HG03378 (cell line): ENCODE data around the gene RAB17.

Experiments used
- ATAC-seq: cut with Tn5 transposase; IDR thresholded peaks from one replicate; pipeline ENCODE4 v1.9.1; 2021; ENCODE audit warnings: mild to moderate bottlenecking, moderate library complexity; ENCODE audit not compliant: unreplicated experiment

Gene RAB17, protein sequence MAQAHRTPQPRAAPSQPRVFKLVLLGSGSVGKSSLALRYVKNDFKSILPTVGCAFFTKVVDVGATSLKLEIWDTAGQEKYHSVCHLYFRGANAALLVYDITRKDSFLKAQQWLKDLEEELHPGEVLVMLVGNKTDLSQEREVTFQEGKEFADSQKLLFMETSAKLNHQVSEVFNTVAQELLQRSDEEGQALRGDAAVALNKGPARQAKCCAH

DNA sequence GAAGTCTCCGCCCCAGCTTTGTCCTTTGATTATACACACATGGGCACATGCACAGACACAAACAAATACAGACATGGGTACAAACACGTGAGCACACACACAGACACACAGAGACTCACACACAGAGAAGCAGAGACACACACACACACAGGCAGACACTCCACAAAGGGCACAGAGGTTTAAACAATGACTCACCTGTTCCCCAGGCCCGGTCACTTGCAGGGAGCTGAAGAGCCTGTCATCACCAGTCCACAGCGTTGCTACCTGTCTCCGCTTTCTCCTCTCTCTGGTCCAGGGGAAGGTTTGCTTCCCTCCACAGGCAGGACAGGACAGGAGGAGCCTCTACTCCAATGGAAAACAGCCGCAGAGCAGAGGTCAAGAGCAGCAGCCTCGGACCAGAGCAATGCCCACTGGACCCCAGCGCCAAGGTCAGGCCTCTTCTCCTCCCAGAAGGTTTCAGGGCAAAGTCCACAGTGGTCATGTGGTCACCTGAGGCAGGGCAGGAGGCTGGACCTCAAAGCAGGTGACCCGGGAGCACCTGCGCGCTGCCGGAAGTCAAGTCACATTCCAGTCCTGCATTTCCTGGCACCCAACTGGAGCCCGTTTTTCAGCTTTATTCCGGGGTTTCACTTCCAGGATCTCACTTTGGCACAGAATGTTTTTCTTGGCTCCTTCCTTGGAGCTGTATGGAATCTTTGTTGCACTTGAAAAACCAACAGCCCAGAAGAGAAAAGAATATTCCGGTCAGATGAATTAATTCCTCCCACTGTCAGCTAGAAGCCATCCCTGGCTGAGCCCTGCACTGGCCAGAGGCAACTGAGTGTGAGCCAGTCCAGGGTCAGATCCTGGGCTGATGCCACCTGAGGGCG, at the start of gene RAB17:
RAB17 (minus strand) TSS at position 463 of the 869 bp plus-strand sequence. CDS start 4,580 bp downstream, outside the sequence.
- ATAC-seq, result no peak

DNA sequence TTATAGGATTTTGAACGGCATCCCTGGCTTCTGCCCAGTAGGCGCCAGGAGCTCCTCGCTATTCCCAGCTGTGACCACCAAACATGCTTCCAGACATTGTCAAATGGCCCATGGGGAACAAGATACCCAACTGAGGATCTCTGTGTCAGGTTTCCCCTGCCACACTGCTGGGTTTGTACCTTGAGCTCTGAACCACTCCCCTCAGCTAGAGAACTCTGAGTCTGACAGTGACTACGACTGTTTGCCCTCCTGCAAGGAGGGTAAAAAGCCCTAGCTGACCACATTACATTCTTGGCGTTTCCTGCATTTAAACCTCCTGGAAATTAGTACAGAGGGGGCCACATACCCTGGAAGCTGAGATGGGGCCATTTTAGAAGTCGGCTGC, 49.3 kb upstream of the RAB17 start:
- no peak for ATAC-seq

DNA sequence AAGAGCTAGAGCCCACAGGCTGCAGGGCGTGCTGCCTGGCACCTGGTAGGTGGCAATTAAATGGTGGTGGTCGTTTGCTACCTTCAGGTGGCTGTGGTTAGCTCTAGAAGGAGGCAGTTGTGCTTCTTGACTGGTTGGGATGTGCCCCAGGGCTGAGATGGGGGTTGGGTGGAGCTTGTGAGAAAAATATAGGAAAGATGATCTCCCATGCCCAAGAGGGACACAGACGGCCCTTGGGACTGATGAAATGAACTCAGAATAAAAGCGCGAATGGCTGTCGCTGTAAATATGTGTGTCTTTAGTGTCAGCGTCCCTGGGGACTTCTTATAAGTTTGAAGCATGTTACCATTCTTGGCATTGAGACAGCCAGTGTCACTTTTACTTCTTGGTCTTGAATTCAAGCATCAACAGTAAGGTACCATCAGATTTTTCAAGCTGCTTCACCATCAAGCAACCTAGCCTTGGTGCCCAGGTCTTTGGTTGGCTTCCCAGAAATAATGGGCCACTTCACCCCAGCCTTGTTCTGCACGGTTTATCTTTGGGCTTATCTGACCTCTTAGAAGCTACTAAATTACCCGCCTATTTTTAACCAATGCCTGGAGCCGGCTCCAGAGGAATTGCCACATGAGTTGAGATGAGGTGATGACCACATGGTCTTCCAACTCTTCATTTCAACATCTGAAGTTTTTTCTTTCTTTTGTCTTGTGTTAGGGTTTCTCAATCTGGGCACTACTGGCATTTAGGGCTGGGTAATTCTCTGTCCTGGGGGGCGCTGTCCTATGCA, 48.7 kb upstream of the RAB17 start:
- no peak for ATAC-seq

DNA sequence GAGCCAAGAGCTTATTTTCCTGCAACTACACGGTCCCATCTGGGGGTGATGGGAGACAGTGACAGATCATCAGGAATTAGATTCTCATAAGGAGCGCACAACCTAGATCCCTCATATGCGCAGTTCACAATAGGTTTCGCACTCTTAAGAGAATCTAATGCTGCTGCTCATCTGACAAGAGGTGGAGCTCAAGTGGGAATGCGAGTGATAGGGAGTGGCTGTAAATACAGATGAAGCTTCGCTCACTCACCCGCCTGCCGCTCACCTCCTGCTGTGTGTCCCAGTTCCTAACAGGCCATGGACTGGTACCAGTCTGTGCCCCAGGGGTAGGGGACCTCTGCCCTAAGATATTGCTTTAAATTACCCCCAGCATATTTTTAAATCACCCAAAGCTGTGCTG, 47.6 kb upstream of the RAB17 start:
- no peak for ATAC-seq

DNA sequence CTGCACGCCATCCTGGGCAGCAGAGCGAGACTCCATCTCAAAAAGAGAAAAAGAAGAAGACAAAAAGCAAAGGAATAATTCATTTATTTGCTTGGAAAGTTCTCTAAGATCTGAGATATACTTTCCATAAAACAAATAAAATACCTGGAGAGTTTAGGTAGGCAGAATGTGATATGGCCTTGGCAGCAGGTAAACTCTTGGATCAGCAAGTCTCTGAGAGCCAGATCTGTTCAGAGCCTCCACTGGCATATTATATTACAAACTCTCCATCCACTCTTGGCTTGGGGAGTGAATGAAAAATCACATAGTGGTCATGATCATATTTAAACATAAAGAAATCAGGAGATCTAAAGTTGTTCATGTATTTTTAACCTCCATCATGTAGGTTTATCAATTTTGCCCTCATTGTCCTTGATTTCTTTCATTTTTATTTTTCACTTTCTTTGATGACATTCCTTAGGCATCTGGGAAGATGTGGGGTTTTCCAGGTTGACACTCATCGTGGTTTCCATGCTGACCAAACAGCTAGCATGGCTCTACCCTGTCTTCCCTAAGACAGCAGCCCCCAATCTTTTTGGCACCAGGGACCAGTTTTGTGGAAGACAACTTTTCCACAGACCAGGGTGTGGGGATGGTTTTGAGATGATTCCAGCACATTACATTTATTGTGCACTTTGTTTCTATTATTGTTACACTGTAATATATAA, 47.0 kb upstream of the RAB17 start:
- ATAC-seq, result no peak

DNA sequence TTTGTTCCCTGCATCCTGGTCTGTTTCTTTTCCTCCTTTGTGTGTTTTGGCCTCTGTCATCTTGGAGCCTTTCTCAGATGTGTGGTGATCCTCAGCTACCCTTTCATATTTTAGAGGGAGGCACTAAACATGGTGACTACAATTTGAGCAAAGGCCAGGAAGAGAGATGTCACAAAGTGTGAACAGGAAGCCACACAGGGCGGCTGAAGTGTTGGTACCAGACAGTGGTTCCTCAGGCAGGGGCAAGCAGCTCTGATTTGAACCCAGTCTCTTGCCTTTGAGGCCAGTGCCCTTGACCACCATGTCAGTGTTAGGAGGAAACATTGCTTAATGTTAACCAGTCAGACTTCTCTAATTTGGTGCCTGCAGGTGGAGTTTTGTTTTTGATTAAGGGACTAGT, 46.0 kb upstream of the RAB17 start:
- ATAC-seq, result no peak

DNA sequence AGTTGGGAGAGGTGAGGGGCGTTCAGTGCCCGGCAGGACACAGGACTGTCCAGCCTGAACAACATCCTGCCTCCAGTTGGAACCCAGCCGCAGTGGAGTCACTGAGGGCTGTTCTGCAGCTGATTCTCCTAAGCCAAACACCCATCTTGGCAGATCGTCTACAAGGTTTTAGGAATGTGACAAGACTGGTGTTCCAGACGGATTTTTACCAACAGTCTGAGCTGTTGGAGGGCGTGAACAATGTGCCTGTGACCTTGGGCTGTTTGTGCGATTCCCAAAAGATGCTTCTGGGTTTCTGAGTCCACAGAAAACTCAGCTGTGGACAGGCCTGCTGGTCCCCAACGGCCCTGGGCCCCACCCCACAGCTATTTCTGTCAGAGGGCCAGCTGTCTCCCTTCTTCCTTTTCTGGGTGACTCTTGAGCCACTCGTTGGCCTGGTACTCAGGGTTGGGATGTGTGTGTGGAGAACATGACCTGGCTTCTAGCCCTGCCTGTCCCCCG, 42.6 kb upstream of the RAB17 start:
- no peak for ATAC-seq

DNA sequence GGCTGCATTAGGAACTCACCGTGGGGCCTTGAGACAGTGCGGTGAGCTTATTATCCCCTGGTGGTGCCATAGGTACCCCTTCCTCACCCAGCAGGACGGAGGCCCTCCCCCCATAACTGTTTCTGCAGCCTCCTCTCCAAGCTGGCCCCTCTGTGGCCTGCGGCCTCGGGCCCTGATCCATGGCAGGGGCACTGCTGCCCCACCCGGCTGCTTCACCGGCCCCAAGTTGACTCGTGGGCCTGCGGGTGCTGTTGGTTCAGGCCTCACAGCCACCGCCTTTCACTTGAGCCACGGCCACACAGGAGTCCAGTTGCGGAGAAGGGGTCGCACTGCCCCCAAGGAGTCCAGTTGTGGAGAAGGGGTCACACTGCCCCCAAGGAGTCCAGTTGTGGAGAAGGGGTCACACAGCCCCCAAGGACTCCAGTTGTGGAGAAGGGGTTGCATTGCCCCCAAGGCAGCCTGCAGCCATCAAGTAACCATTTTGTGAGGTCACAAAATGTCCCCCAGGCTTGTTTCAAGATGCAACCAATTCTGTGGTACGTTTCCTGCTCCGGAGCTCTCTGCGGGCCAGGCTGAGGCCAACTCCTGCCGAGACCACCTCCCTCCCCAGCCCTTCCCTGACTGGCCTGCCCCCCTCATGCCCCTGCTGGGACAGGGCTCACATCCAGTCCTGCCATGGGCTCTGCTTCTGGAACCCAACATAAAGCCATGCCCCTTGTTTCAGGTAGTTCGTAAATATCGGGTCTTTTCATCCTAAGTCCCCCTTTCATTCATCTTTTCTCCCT, 41.5 kb upstream of the RAB17 start:
- no peak for ATAC-seq

DNA sequence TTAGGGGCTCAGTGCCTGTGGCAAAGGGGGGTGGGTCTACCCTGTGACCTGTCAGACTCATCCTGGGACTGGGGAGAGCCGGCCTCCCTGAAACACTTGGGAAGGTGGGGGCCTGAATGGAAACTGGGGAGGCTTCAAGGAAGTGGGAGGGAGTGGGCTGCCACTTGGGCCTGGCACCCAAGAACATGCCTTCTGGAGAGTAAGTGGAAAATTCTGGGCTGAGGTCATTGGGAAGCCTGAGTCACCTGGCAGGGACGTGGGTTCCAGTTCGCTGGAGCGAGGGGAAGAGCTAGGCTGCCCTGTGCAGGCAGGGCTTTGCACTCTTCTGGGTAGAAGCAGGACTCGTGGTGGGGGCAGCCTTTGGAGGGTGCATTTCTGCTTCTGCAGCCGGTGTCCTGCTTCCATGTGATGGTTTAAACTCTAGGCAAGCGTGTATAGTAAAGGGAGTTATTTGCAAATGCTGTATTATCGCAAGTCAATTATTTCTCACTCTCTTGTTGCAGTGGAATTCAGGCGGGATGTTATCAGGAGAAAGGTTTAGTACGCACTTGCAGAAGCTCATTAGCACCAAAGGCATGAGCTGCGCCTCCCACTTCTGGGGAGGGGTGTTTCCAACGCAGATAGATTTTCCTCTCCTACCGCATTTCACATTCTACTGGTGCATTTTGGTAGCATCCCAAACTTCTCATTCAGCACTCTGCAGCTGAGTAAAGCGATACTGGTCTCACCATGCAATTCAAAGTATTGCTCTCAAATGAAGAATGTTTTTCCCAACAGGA, 40.7 kb upstream of the RAB17 start:
- no peak for ATAC-seq

DNA sequence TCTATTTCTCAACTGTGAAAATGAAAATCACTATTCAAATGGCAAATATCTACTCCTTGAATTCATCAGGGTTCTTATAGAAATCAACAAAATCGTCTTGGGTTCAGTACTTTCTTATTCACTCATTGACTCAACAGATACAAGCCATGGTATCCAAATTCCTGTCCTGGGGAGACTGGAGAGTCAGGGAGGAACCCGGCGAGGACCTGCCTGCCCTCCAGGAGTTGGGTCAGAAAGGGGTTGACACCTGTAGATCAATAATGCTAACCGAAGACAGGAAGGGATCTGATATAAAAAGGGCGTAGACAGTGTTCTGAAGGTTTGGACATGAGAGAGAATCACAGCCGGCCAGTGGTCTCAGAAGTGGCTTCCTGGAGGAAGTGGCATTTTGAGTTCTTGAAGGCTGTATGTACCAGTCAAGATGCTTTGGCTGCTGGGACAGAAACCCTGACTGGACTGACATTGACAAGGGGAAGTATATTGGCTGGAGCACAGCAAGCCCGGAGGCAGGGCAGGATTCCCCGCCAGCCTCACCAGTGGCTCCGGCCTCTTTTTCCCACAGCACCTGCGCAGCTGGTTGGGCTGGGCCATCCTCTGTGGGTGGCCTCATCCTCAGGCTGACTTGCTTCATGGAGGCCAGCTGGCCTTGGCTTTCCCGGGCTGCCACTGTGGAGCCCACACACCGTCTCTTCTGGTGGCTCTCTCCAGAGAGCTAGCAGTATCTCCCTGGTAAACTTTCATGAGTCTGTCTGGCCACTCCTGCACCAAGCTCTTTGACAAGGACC, 39.9 kb upstream of the RAB17 start:
- no peak for ATAC-seq

DNA sequence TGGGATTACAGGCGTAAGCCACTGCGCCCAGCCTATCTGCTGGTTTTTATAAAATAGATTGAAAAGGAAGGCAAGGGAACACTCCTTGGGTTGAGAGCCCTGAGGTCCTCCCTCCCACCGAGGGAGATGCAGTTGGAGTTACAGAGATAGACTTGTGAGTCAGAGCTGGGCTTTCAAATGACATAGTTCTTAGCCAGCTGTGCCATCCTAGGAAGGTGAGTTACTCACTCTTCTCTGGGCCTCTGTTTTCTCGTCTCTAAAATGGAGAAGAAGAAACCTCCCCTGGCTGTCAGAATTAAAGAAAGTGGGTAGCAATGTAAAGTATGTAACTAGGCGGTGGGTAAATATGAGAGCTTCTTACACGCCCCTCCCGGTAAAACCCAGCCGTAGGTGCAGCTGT, 39.2 kb upstream of the RAB17 start:
- no peak for ATAC-seq

DNA sequence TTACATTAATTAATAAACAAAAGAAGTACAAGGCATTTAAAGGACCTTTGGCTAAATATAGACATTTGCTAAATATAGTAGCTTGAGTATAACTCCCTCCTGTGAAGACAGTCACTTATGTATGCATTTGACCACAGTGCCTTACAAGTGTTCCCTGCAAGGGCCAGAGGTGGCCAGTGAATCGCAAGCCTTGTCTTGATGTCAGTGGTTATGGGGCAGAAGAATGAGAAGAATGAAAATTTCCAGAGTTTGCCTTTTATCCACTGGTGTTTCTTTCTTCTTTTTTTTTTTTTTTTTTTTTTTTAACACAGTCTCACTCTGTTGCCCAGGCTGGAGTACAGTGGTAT, 38.6 kb upstream of the RAB17 start:
- ATAC-seq, result no peak

DNA sequence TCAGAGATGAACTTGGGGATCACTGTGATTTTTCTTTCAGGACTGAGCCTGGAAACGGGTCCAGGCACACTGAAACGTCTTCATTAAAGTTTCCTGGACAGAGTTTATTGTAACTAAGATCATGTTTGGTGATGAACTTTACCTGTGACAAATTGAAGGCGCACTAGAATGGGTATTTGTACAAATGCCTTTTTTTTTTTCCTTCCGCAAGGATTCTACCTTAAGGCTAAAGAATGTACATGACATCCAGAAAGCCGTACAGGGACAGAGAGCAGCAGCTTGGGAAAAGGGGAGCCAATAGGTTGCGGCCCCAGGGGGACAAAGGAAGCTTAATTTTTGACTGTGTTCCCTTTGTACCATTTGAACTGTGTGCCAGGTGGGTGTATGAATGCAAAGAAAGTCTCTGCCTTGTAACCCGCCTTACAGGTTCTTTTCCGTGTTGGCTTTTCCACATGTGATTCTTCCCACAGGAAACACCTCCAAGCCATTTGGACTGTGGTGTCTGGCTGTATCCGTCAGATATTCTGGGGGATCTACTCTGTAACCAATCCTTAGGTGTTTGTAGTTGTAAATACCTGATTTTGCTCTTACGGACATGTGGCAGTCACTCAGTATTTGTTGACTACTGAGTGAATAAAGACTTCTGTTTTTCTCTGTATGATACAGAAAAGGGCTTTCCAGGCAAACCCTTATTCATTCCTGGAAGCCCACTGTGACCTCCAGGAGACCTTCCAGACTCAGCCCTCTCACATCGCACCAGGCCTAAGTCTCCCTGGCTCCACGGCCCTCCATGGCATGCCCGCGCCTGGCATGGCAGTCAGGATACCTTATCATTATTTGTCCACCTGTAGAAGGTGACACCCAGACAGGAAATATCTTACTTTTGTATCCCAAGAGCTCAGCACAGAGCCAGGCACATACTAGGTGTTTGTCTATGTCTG, 38.0 kb upstream of the RAB17 start:
- ATAC-seq, result no peak

DNA sequence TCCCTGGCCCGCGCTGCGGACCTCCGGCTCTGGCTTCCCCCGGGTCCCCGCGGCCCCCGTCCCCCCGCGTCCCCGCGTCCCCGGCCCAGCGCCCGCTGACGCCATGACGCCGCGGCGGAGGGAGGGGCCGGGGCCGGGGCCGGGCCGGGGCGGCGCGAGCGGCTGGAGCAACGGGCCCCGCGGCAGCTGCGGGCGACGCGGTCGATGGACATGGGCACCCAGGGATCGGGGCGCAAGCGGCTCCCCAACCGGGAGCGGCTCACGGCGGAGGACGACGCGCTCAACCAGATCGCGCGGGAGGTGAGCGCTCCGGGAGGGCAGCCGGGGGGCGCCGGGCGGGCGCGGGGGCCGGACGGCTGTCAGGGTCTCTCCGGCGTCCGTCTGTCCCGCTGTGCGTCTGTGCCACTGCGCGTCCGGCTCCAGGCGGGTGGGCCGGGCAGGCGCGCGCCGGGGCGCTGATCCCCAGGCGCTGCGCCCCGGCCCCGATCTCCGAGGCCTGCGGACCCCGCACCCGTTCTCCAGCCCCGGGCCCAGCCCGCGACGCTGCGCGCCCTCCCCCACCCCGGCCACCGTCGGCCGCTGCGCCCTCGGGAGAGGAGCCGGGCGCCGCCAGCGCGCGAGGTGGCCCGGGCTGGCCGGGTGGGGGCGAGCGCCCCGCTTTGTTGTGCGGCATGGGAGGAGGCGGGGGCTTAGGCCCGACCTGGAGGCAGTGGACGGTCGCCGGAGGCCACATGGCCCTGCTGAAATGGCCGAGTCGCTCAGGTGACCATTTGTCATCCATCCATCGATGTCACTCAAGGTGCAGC, 37.1 kb upstream of the RAB17 start, which contains the start of gene LRRFIP1:
LRRFIP1 (plus strand) TSS at position 147 of the 806 bp plus-strand sequence; CDS start at position 205, 58 bp downstream.
- no peak for ATAC-seq

DNA sequence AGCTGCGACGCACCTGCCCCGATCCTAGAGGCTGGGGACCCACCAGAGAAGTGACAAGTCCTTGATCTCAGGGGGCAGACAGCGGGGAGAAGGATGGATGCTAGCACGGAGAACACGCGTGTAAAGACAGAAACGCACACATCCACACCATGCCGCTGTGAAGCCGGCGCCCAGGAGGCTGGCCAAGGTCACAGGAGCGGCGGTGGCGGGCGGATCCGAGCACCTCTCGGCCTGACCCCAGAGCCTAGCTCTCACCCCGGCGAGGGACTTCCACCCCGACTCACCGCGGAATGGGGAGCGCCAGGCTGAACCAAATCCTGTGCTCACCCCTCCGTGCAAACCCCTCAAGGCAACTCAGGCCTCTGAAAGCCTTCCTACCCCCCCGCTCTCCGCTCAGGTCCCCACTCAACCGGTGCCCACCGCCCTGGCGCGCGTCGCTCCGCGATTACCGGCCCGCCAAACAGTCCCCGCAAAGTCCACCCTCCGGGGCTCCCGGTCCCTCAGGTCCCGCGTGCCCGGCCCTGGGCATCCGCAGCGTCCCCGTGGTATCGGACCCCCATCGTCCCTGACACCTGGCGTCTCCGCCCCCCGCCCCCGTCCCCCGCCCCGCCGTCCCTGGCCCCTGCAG, 36.4 kb upstream of the RAB17 start:
- no peak for ATAC-seq

DNA sequence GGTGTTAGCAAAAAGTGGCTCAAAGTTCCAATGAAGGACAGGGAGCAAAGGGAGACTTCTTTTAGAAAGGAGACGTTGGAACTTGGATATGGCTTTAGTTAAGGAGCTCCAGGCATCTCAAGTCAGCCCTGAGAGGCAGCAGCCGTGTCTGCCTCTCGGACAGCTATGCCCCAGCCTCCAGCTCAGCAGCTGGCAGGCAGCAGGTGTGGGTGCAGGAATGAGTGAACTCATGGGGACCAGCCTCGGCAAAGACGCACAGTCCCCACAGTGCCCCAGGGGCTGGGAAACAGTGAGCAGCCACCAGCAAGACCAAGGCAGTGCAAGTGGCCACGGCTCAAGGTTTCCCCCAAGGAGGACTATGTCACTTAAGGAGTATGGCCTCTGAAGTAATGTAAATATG, 35.2 kb upstream of the RAB17 start:
- no peak for ATAC-seq
